AG04449 (cell line): ENCODE data around the gene TTC21B.

Source experiments
- CTCF ChIA-PET: fragments of 350-600 bp; formaldehyde crosslinking; extraction: SDS; loops from one replicate; lab custom pipeline; 2021; ENCODE audit warnings: antibody characterized with exemption; lab: Yijun Ruan, JAX
- POLR2A ChIA-PET: fragments of 400-600, 350-600 bp; formaldehyde crosslinking; extraction: SDS; loops from one replicate; lab custom pipeline; 2020; ENCODE audit warnings: antibody characterized with exemption, inconsistent platforms; lab: Yijun Ruan, JAX
- DNase-seq: peaks from one replicate; pipeline ENCODE4 v3.0.0-alpha.2; 2010; ENCODE audit warnings: low read depth, low spot score
- H3K4me3 ChIP-seq: 2 replicates; pipeline ENCODE4 v1.5.1; 2011; ENCODE audit warnings: low read depth, mild to moderate bottlenecking, control low read depth, low read length
- TF ChIP-seq, protein P1 (sequence below): IDR thresholded peaks from one replicate; pipeline ENCODE4 v1.5.1; 2011; ENCODE audit warnings: mild to moderate bottlenecking, moderate library complexity, low read length, control low read depth, inconsistent platforms; ENCODE audit not compliant: insufficient read depth; ENCODE audit errors: missing control alignments

The TTC21B gene

DNA sequence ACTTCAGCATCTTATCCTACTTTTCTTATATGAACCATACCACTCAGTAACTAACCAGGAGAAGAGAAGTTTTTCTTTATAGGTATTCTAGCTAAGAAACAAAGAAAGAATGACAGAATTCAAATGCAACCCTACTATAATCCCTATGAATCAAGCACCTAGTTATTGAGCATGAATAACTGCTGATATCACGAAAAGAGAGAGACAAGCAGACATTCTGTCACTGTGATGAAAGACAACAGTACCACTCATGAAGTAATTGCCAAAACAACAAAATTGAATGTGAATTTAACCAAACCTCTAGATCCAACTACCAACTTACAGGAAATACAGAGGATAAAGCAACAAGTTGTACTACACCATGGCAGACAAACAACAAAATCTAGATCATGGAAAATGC is 15.3 kb downstream of the TTC21B start:
- ChIA-PET POLR2A (no interaction called here), CTCF (interaction anchor here (1.3 kb wide), 1 partner anchor 15 kb away, joined by 6 read pairs; the partner anchor contains the start of gene TTC21B)
- TF ChIP-seq, protein P1, sequence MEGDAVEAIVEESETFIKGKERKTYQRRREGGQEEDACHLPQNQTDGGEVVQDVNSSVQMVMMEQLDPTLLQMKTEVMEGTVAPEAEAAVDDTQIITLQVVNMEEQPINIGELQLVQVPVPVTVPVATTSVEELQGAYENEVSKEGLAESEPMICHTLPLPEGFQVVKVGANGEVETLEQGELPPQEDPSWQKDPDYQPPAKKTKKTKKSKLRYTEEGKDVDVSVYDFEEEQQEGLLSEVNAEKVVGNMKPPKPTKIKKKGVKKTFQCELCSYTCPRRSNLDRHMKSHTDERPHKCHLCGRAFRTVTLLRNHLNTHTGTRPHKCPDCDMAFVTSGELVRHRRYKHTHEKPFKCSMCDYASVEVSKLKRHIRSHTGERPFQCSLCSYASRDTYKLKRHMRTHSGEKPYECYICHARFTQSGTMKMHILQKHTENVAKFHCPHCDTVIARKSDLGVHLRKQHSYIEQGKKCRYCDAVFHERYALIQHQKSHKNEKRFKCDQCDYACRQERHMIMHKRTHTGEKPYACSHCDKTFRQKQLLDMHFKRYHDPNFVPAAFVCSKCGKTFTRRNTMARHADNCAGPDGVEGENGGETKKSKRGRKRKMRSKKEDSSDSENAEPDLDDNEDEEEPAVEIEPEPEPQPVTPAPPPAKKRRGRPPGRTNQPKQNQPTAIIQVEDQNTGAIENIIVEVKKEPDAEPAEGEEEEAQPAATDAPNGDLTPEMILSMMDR: no peak

DNA sequence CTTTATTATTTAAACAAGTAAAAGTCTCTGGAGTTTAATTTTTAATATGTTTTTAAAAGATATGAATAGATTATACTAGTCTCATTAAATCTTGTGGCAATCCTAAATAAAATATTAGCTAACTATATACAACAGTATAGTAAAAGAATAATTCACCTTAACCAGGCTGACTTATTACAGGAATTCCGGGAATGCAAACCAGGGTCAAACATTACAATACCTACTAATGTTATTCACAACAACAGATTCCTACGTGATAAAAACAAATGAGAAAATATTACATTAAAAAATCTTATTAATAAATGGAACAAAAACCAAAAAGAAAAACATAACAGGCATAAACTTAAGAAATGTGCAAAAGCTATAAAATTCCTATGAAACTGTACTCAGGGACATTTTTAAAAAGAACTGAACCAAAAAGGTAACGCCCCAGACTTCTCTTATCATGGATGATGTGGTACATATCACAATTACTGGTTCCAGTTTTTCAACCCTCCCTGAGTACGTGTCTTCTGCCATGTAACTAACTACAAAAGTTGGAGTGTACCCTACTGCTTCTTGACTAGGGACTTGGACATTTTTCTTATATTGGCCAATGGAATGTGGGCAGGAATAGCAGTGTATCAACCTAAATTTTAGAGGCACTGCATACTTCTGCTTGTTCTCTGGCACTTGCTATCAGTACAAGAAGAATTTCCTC is 20.2 kb downstream of the TTC21B start:
- ChIA-PET CTCF (interaction anchor here (2.1 kb wide), 1 partner anchor 20 kb away, joined by 7 read pairs; the partner anchor contains the start of gene TTC21B), POLR2A (no interaction called here)
- TF ChIP-seq, protein P1: no peak
- no peak for DNase-seq
- H3K4me3 ChIP-seq: no peak overlapping the region

More for the DNA sequence above, 15.3 kb downstream of the TTC21B start:
- no peak overlapping the region for H3K4me3 ChIP-seq
- no peak for DNase-seq

DNA sequence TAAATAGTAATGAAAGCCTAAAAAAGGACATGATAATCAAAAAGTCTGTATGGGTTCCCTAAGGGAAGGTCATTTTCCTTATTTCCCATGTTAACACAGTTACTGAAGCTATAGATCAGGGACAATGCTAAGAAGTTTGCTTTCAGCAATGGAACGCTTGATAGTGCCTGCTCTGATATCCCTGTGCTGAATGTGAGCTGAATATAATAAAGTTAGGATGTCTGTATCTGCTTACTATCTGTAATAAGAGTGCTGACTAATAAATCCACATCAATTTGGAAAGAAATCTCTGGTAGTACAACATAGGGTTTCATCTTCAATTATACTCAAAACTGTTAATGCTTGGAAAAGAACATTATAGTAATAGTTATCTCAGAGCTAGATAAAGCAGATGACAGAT is 25.8 kb downstream of the TTC21B start:
- TF ChIP-seq, protein P1: no peak
- no peak for DNase-seq
- POLR2A ChIA-PET: no interaction called here
- CTCF ChIA-PET: no interaction called here
- H3K4me3 ChIP-seq: no peak overlapping the region

DNA sequence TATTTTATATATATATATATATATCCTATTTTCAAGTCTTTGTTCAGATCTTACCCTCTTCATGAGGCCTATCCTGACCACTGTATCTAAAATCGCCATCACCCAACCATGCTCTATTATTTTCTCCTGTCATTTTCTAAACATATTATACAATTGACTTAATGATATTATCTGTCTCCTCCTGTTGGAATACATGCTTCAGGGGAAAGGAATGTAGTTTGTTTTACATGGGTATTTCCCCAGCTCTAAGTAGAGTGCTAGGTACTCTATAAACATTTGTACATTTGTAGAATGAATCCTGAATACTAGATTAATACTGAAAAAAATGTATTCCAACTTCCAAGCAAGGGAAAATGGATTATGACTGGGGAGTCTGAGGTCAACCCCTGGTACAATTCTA is 26.2 kb downstream of the TTC21B start:
- no peak for DNase-seq
- CTCF ChIA-PET: no interaction called here
- POLR2A ChIA-PET: no interaction called here
- TF ChIP-seq, protein P1: no peak
- no peak overlapping the region for H3K4me3 ChIP-seq

DNA sequence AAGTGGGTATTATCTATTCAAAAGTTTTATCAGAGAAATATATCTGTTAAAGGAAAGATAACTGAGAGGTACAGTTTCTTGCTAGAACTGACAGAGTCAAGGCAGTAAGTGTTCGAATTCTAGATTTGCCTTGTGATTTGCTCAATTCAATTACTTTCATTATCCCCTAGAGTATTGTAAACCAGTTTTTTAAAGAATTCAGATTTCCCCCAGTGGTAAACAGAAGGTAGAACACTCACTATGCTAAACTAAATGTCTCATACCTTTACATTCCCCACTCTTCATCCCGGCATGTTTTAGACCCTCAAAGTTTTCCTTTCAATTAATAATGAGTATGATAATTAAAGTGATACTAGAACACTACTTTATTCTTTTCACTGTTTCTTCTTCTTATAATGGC is 28.6 kb downstream of the TTC21B start:
- ChIA-PET CTCF (no interaction called here), POLR2A (no interaction called here)
- no peak for DNase-seq
- H3K4me3 ChIP-seq: no peak overlapping the region
- TF ChIP-seq, protein P1: no peak

DNA sequence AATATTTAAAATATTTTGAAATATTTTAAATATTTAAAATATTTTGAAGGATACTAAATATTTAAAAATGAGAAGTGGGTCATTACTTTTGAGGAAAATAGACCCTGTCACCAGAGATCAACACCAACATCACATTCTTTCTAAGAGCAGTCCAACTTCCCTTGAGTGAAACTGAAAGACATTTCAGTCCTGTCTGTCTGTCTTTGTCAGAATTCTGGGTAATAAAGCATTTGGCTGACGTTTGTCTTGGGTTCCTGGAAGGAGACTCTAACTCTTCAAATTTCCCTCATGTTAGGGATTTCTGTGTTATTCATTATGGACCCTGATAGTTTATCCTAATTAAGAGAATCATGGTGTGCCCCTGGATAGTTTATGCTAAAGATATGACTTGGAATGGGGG is 32.8 kb downstream of the TTC21B start:
- DNase-seq: no peak
- POLR2A ChIA-PET: no interaction called here
- CTCF ChIA-PET: no interaction called here

More for the DNA sequence above, 32.8 kb downstream of the TTC21B start:
- TF ChIP-seq, protein P1: no peak
- no peak overlapping the region for H3K4me3 ChIP-seq
